HG02981 (cell line): ENCODE data around the gene CYP3A4.
"Not testable (repeated sequence)": the region's sequence is repeated elsewhere in the genome, so short reads cannot be mapped to it uniquely, and the experiment has no call there.

ENCODE experiments used
- ATAC-seq: cut with Tn5 transposase; IDR thresholded peaks from one replicate; pipeline ENCODE4 v1.9.1; 2021; ENCODE audit warnings: mild to moderate bottlenecking, moderate library complexity; ENCODE audit not compliant: unreplicated experiment

The CYP3A4 gene

GRCh38 chr7:99762680-99763327, 21.2 kb downstream of the CYP3A4 start:
- no peak for ATAC-seq

GRCh38 chr7:99755085-99755484, 28.9 kb downstream of the CYP3A4 start:
- no peak for ATAC-seq

GRCh38 chr7:99752356-99752755, 31.6 kb downstream of the CYP3A4 start:
- ATAC-seq: no peak

GRCh38 chr7:99751322-99752052, 32.5 kb downstream of the CYP3A4 start:
- ATAC-seq: not testable (repeated sequence)

GRCh38 chr7:99748846-99749579, 35.0 kb downstream of the CYP3A4 start:
- no peak for ATAC-seq

GRCh38 chr7:99746915-99747314, 37.1 kb downstream of the CYP3A4 start:
- ATAC-seq: not testable (repeated sequence)

GRCh38 chr7:99745395-99745794, 38.6 kb downstream of the CYP3A4 start:
- ATAC-seq: not testable (repeated sequence)

GRCh38 chr7:99742737-99743394, 41.1 kb downstream of the CYP3A4 start:
- ATAC-seq: no peak

- ATAC-seq: no peak
These were observed 42.6 kb downstream of the CYP3A4 start for GRCh38 chr7:99741441-99741795.

- ATAC-seq: no peak
These were observed 43.2 kb downstream of the CYP3A4 start for GRCh38 chr7:99740573-99741440.

- no peak for ATAC-seq
These were observed 44.0 kb downstream of the CYP3A4 start for GRCh38 chr7:99739699-99740572.

- ATAC-seq: no peak
These were observed 46.3 kb downstream of the CYP3A4 start for GRCh38 chr7:99737726-99738125.

- ATAC-seq: not testable (repeated sequence)
These were observed 47.3 kb downstream of the CYP3A4 start for GRCh38 chr7:99736667-99737066.

- ATAC-seq: no peak
These were observed 49.0 kb downstream of the CYP3A4 start, which contains the start of gene CYP3A7 for GRCh38 chr7:99734987-99735386. Gene CYP3A7 (minus strand): TSS chr7:99735196. CDS start chr7:99735093, 103 bp downstream.

GRCh38 chr7:99733448-99733847, 50.5 kb downstream of the CYP3A4 start:
- no peak for ATAC-seq

- no peak for ATAC-seq
These were observed 51.0 kb downstream of the CYP3A4 start for GRCh38 chr7:99733003-99733402.

GRCh38 chr7:99731638-99732374, 52.2 kb downstream of the CYP3A4 start:
- no peak for ATAC-seq

- ATAC-seq: no peak
These were observed 53.0 kb downstream of the CYP3A4 start for GRCh38 chr7:99730992-99731391.
